ENCODE data around the gene INTS13.
"Not testable (repeated sequence)": the region's sequence is repeated elsewhere in the genome, so short reads cannot be mapped to it uniquely, and the experiment has no call there.

The INTS13 gene

DNA sequence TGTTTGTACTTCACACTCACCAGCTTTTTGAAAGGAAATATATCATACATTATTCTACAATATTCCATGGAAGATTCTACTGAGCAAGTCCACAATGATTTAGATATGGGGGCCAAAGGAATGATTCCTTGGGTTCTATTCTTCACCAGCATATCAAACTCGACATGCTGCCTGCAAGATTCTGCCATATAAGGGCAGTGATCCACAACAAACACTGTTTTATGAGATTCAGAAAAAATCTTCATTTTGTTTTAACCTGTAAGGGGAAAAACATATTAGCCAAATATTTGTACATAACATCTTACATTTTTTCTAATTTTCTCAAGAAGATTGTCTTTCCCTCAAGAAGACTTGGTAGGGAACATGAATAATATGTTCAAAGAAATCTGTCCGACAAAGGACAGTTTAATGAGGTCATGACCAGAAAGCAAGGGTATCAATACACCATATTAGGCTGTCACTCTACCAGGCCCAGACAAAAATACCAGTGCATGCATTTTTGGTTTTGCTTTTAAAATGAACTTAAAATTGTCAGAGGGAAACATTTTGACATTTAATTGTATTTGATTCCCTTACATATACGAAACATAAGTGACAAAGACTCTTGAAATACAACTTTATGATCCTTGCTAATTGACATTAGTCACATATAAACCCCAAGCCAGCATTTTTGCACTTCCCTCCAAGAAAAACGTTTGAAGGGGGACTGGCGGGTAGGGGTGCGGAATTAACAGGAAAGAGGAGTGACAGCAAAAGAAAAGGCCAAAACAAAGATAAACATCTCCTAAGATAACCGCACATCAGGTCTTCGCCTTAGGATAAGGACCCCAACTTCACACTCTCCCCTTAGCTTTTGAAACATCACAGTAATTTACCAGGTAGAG lies 980 bp downstream of the INTS13 start:
- peak; percentile 62 for DNase-seq (ENCODE audit: low spot score)

DNA sequence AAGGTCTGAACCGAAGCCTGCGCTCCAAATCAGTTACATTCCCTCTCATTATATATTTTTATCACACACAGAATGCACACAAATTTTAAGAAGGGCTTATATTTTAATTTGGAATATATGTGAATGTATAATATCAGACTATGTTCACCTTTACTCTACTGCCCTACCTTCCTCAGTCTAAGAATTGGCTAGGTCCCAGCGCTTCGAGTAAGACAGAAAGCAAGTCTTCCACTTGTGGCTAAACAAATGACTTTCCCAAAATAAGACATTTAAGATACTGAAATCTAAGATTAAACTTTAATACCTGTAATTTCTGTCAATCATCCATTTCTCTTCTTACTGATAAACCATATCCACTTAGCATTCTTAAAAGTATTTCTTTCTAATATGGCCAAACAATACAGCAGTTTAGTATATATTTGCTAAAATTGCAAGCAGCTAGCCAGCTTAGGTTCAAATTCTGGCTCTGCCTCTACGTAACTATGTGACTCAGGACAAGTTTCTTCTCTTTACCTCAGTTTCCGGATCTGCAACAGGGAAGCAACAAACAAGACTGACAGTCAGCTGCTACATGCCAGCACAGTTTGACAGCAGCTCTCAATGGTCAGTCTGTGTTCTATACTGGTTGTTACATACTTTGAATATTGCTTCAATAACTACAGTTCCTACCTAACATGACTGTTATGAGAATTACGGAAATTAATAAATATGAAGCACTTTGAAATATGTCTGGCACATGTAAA lies 2.0 kb downstream of the INTS13 start:
- peak; percentile 60 for DNase-seq (ENCODE audit: low spot score)

DNA sequence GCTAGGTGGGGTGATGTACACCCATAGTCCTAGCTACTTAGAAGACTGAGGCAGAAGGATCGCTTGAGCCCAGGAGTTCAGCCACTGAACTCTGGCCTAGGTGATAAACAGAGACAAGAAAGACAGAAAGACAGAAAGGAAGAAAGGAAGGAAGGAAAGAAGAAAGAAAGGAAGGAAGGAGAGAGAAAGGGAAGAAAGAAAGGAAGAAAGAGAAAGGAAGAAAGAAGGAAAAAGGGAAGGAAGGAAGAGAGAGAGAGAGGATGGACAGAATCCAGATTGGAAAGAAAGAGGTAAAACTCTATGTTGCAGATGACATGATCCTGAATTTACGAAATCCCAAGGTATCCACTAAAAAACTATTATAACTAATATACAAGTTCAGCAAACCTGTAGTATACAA lies 8.2 kb downstream of the INTS13 start:
- no peak for DNase-seq (ENCODE audit: low spot score)

DNA sequence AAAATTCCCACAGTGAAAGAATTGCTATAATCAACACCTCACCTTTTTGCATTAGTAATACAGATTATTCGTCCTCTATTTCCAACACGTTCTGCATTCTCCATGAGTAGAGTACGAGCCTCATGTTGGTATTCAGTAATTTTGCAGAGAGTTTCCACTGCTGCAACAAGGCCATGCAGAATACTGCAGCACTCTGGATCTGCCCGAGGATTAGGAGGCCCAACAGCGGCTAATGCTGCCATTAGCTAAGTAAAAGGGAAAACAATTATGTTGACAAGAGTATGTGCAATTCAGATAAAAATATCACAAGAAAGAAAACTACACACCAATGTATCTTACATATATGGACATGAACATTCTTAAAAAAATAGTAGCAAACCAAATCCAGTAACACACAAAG lies 9.1 kb downstream of the INTS13 start:
- DNase-seq (ENCODE audit: low spot score): no peak

DNA sequence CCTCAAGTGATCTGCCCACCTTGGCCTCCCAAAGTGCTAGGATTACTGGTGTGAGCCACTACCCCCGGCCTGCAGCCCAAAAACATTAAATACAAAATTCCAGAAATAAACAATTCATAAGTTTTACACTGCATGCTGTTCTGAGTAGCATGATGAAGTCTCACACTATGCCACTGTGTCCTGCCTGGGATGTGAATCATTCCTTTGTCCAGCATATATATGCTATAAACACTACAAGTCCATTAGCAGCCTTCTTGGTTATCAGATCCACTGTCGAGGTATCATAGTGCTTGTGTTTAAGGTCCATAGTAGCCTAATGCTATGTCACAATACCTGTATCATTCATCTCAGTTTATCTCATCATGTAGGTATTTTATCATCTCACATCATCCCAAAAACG lies 15.9 kb downstream of the INTS13 start:
- DNase-seq (ENCODE audit: low spot score): no peak

DNA sequence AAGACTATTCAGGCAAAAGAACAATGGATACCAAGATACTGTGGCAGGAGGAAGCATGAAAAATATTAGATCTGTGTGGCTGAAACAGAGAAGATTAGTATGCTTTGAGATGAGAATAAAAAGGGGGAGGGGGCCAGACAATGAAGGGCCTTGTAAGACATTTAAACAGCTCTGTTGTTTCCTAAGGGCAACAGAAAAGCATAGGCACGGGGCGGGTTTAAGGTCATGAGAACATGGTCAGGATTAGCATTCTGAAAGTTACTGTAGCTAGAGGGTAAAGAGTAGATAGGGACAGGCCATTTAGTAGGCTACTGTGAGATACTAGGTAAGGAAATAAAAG lies 18.6 kb downstream of the INTS13 start:
- no peak for DNase-seq (ENCODE audit: low spot score)

DNA sequence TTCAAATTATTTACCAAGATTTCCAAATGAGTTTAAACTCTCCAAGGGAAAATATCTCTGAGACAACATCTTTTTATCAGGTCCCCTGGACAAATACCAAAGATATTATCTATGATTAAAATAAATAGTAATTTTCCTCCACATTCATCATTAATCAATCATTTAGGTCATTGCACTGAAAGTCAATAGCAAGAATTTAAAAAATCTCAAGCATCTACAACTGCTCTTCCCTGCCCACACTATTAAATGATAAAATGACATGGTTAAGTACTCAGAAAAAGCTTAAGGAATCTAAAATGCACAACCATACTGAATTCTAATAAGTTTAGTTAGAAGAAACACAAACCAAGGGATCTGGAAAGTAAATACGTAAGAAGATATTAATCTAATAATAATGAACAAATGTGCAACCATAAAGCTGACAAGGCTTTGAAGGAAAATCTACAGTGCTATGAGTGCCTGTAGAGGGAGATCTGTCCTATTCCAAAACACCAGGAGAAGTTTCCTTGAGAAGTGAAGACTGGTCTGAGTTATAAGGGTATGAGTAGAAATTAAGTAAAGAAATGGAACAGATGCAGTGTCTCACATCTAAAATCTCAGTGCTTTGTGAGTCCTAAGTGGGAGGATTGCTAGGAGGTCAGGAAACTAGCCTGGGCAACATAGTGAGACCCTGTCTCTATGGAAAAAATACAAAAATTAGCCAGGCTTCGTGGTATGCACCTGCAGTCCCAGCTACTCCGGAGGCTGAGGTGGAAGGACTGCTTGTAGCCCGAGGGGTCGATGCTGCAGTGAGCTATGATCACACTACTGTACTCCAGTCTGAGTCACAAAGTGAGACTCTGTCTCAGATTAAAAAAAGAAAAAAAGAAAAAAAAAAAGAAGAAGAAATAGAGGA lies 19.2 kb downstream of the INTS13 start:
- DNase-seq (ENCODE audit: low spot score): no peak

DNA sequence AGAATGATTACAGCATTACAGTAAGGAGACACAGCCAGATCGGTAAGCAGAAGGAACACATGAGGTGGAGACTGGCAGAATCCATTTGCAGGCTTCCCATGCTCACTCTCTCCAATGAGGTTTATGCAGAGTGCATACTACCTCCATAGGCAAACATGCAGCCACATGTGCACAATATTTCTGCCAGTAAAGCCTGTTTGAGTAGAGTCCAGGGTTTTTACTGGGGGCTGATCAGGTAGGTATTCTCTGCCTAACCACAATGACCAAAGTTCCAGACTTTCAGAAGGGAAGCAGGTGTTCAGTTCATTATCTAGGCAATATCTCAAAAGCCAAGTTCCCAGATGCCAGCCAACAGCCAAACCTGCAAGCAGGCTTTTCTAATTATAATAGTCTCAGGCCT lies 31.1 kb downstream of the INTS13 start:
- DNase-seq (ENCODE audit: low spot score): no peak

DNA sequence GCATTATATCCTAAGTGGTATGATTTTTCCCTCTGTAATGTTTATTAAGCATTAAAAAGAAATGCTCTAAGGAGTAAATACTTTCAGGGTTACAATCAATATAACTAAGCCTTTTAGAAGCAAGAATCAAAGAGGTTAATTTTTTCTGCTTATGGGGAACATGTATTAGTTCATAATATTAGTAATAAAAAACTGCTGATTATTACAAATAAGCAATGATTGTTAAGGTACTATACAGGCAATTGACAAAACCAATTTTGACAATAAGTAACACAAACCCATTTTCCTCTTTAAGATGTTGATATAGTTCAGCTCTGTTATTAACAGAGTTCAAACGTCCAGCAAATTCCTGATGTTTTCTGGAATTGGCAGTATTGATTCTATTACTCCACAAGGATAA lies 31.8 kb downstream of the INTS13 start:
- no peak for DNase-seq (ENCODE audit: low spot score)

DNA sequence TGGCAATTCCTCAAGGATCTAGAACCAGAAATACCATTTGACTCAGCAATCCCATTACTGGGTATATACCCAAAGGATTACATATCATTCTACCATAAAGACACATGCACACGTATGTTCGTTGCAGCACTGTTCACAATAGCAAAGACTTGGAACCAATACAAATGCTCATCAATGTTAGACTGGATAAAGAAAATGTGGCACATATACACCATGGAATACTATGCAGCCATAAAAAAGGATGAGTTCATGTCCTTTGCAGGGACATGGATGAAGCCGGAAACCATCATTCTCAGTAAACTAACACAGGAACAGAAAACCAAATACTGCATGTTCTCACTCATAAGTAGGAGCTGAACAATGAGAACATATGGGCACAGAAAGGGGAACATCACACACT lies 34.4 kb downstream of the INTS13 start:
- not testable (repeated sequence) for DNase-seq (ENCODE audit: low spot score)

DNA sequence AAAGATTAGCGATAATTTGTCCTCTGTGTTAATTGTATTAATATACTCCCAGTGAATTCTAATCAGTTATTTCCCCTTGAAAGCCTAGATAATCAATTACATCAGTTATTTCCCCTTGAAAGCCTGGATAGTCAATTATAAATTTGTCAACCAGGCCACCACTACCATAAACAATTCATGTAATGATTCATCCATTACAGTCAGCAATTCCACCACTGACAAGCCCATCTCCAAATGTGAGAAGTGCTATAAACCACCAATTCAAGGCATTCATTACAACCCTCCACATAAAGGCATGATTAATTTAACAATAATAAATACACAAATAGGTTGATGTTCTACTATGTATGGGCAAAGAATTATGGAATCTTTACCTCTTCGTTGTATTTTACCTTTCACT lies 40.9 kb downstream of the INTS13 start:
- no peak for DNase-seq (ENCODE audit: low spot score)

DNA sequence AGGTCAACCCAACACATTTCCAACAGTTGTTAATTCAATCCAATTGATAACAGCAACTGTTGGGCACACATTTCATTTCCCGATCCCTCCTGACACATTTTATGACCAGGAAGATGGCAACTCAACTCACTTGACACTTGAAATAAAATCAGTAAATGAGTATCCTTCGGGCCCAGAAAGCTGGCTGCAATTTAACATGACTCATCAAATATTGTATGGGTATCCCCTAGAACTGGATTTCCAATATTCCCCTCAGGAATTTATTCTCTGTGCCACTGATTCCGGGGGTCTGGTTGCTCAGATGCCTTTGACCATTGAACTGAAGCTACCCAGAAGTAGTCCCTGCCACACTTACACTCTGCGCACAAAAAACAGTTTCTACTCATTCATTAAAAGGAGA lies 42.1 kb downstream of the INTS13 start:
- no peak for DNase-seq (ENCODE audit: low spot score)

DNA sequence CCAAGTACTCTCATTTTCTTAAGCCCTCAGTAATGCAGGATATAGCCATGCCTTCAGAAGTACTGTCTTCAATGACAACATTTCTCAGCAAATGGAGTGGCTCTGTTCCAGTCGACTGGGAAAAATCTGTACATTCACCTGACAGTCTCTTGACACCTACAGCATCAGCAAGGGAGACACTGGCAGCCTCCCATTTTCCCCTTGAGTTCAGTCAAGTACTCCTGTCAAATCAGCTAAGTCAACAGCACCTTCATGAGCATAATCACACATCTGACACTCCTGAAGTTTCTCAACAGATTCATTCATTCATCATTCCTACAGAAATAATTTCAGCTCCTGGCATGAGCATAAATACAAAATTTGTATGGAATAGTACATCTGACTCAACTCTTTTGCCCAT lies 46.1 kb downstream of the INTS13 start:
- DNase-seq (ENCODE audit: low spot score): no peak

DNA sequence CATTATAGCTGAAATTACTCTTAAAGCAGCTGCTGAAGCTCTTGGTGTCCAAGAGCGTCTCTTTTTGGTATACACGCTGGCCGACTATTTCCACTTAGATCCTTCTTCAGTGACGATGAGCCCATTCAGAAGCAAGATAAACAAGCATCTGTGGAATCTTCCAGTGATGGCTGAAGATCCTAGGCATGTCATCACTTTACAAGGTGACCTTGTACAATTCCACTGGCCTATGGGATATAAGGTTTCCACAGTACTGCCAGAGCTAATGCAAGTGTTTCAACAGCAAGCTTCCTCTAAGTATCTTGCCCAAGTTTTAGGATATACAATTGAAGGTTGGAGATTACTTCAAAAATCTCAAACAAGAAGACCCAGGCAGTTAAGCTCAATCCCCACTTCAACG lies 47.0 kb downstream of the INTS13 start:
- no peak for DNase-seq (ENCODE audit: low spot score)

DNA sequence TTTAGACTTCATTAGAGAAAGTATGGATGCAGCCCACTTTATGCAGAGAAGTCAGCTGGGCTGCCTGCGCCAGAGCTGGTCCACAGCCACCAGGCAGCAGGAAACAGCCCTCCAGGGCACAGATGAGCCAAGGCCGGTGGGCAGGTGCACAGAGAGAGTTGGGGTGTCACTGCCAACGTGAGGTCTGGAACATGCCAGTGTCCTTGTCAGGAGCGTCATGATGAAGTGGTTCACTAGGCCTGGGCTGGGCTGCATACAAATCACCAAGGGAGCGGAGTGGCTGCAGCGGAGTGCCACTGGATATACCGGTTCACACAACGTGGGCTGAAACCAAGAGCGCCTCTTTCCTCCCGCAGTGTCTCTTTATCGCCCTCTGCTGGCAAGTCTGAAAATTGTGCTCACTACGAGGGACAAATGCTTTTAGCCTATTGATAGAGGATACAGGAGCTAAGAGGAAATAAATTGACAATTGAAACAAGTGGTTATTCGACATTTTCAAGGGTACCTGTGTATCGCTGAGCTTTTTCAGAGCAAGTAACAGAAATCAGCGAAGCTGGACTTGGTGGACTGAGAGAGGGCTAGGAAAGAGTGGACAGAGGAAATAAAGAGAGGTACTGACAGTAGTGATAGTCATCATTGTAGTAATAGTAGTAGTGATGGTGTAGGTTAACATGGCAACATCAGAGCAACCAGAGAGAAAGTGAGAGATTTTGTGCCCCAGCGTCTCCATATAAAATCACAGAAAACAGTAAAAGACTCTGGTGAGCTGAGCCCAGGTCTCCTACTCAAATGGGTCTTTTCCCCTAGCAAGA lies 52.8 kb downstream of the INTS13 start:
- peak; percentile 75 for DNase-seq (ENCODE audit: low spot score)

DNA sequence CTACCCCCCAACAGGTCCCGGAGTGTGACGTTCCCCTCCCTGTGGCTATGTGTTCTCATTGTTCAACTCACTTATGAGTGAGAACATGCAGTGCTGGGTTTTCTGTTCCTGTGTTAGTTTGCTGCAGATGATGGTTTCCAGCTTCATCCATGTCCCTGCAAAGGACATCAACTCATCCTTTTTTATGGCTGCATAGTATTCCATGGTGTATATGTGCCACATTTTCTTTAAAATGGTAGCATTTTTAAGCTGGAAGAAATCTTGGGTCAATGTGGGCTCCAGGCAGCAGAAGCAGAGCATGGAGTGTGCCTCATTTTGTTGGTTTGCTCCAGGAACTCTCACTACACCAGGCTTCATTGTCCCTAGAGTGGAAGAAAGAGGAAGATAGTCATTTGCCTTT lies 57.2 kb downstream of the INTS13 start:
- no peak for DNase-seq (ENCODE audit: low spot score)

DNA sequence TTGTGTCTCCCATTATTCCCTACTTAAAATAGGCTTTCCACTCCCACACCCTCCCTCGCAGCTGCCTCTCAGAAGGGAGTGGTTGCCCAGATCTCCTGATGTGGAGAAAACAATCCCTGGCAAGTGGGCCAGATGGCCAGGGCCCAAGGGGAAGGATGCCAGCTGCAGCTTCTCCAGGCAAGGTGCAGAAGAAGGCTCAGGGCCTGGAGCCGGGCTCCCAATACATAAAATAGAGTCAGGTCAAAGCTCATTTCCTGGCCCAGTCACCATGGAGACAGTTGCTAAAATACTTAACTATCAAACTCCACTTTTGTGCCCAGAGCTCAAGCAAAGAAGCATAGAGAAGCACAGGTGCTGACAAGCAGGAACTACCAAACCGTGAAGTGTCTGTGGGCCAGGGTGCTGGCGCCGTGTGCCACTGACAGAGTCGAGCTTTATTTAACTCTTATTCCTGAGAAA lies 59.1 kb downstream of the INTS13 start:
- no peak for DNase-seq (ENCODE audit: low spot score)

DNA sequence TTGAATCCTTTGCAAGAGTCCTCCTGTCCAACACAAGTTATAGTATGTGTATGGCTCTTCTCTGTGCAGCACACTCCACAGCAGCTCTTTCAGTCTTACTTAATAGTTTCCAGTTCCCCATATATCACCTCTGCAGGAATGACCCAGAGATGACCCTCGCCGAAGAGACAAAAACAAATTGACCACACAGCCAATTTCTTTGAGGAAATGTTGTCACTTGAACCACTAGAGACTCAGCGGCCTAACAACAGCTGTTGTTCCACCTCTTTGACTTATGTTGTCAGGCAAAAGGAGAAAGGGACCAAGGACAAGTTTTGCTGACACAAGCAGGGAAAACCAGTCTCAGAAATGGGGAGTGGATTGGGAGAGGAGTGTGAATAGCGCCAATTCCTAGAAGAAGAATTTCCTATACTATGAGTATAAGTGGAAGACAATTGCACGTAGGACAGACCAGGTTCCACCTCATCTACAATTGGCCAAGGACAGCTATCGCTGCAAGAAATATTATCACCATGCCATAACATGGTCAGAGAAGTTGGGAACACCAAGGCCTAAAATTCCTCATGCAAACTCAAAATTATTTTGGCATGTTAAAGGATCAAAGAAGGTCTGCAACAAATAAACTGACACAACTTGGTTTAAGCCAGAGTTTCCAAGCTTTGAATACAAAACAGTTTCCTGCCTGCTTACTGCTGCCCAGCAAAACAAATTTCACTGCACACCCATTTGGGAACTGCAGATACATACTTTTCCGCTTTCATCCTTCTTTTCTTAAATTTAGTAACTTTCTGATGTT lies 63.1 kb downstream of the INTS13 start:
- no peak for DNase-seq (ENCODE audit: low spot score)

DNA sequence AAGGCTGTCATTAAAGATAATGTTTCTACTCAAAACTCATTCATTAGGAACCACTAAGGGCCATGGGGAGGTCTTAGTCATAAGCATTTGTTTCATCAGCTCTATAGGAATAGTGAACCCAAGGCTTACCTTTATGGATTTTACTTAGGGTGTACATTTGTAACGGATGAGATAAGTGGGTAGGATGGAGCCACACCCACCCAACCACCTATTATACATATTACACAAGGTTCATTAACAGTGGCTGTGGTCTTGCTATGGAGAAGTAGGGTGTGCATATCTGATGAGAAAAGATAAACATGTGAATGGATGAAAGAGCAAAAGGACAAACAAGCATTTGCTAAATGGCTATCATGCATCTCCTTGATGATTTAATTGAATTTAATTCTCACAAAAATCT lies 65.2 kb downstream of the INTS13 start:
- DNase-seq (ENCODE audit: low spot score): no peak

DNA sequence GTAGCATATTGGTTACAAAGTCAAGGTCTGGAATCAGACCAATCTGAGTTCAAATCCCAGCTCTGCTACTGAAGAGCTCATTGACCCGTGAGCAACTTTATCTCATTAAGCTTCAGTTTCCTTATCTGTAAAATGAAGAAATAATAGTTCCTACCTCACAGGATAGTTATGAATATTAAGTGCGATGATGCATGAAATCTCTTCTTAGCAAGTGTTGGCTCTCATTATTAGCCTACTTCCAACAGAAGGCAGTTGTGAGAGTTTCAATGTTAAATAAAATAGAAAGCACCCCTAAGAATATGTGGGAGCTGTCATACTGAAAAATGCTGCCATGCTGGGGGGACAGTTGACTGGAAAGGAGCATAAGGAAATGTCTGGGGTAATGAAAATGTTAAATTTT lies 65.8 kb downstream of the INTS13 start:
- DNase-seq (ENCODE audit: low spot score): no peak

Measured in RKO (cell line).